A549 (cell line): ENCODE data around the gene MLLT3. TPM values are rescaled to one million over a fixed set of nuclear protein-coding genes. Genes with fewer than 3 reads are reported as not detected.

Experiments
- ATAC-seq, 2 experiments: fragments of 200-7000 bp in 1 of 2; fragments of >200 bp in 1 of 2; cut with Nextera tagmentation in 1 of 2; cut with Tn5 transposase in 1 of 2; 3 replicates each; pipeline versions ENCODE4 v1.8.0 to v1.9.1; 2018 to 2020; ENCODE audit warnings: mild to moderate bottlenecking in 1 of 2, moderate library complexity in 1 of 2
- CTCF ChIA-PET: fragments of 300-600 bp; sonication (Branson Sonifier 250); formaldehyde crosslinking; extraction: SDS; loops from one replicate; lab custom pipeline; 2021; ENCODE audit warnings: antibody characterized with exemption, inconsistent platforms; lab: Yijun Ruan, JAX
- POLR2A ChIA-PET: fragments of 350-600 bp; formaldehyde crosslinking; extraction: SDS; loops from one replicate; lab custom pipeline; 2021; ENCODE audit warnings: antibody characterized with exemption, inconsistent platforms; lab: Yijun Ruan, JAX
- DNase-seq, 2 experiments: peaks; one replicate each; pipeline versions ENCODE4 v3.0.0 to v3.0.0-alpha.2; 2011 to 2016; ENCODE audit warnings: low read depth in 1 of 2, low spot score in 1 of 2
- FAIRE-seq: peaks from 2 replicates; lab custom pipeline; 2011; peaks lifted over from hg19 to GRCh38; lab: Jason Lieb, UNC
- H3K27ac ChIP-seq, 2 experiments: fragments of >200 bp; sonication (Bioruptor Twin); formaldehyde crosslinking; 3 replicates each; pipeline ENCODE4 v1.5.1; 2016 to 2017
- H3K4me1 ChIP-seq: fragments of >200 bp; sonication (Bioruptor Twin); formaldehyde crosslinking; 3 replicates; pipeline ENCODE4 v1.6.1; 2016
- H3K4me2 ChIP-seq: fragments of >200 bp; sonication (Bioruptor Twin); formaldehyde crosslinking; 3 replicates; pipeline ENCODE4 v1.6.1; 2016
- H3K4me3 ChIP-seq: fragments of >200 bp; sonication (Bioruptor Twin); formaldehyde crosslinking; 3 replicates; pipeline ENCODE4 v1.5.1; 2016
- H3K9me3 ChIP-seq: fragments of >200 bp; sonication (Bioruptor Twin); formaldehyde crosslinking; 3 replicates; pipeline ENCODE4 v1.6.1; 2016
- BHLHE40 ChIP-seq: IDR thresholded peaks from 2 replicates; pipeline ENCODE4 v1.6.1; 2012; ENCODE audit warnings: low read depth, low read length, inconsistent platforms
- CEBPB ChIP-seq, 2 experiments: fragments of >200 bp in 1 of 2; sonication (Bioruptor Twin) in 1 of 2; formaldehyde crosslinking in 1 of 2; IDR thresholded peaks; 2 replicates each; pipeline ENCODE4 v1.6.1; 2012 to 2016
- CHD4 ChIP-seq: fragments of 200-600 bp; sonication (generic); IDR thresholded peaks from 2 replicates; pipeline ENCODE4 v1.6.1; 2016; ENCODE audit warnings: antibody characterized with exemption, mild to moderate bottlenecking, borderline replicate concordance
- EP300 ChIP-seq, 2 experiments: fragments of >200 bp; sonication (Bioruptor Twin); formaldehyde crosslinking; IDR thresholded peaks; 2 replicates in 1 of 2; 3 replicates in 1 of 2; pipeline ENCODE4 v1.6.1; 2016 to 2017
- FOSL2 ChIP-seq, 2 experiments: fragments of 450-650 bp in 1 of 2; fragments of >200 bp in 1 of 2; sonication (Bioruptor Twin) in 1 of 2; formaldehyde crosslinking; IDR thresholded peaks; 2 replicates each; pipeline versions ENCODE4 v1.5.0 to v1.6.1; 2016 to 2020; ENCODE audit warnings: mild to moderate bottlenecking in 1 of 2, moderate library complexity in 1 of 2
- FOXS1 ChIP-seq: fragments of 250-450 bp; sonication (Bioruptor Pico); IDR thresholded peaks from 2 replicates; pipeline ENCODE4 v1.5.0; 2020; ENCODE audit warnings: mild to moderate bottlenecking, moderate library complexity
- HDAC2 ChIP-seq: fragments of 200-600 bp; sonication (generic); IDR thresholded peaks from 2 replicates; pipeline ENCODE4 v1.6.1; 2016
- HOXA7 ChIP-seq: fragments of 250-450 bp; sonication (Bioruptor Pico); IDR thresholded peaks from 2 replicates; pipeline ENCODE4 v1.5.0; 2020; ENCODE audit warnings: mild to moderate bottlenecking, moderate library complexity
- JUN ChIP-seq, 2 experiments: fragments of >200 bp; sonication (Bioruptor Twin); formaldehyde crosslinking; IDR thresholded peaks; 2 replicates in 1 of 2; 3 replicates in 1 of 2; pipeline ENCODE4 v1.6.1; 2016 to 2017
- KDM1A ChIP-seq: fragments of 200-600 bp; sonication (generic); IDR thresholded peaks from 2 replicates; pipeline ENCODE4 v1.6.1; 2016; ENCODE audit warnings: low read depth, mild to moderate bottlenecking
- NFE2L2 ChIP-seq: fragments of 150-350 bp; conservative IDR thresholded peaks from 2 replicates; pipeline ENCODE4 v1.6.1; 2014; ENCODE audit warnings: low read length
- NPAS2 ChIP-seq: fragments of 250-450 bp; sonication (Bioruptor Pico); IDR thresholded peaks from 2 replicates; pipeline ENCODE4 v1.8.0; 2022; ENCODE audit warnings: mild to moderate bottlenecking, moderate library complexity, borderline replicate concordance
- PHF8 ChIP-seq: fragments of 200-600 bp; sonication (generic); IDR thresholded peaks from 2 replicates; pipeline ENCODE4 v1.6.1; 2016; ENCODE audit warnings: low read depth, mild to moderate bottlenecking, antibody characterized with exemption, moderate library complexity, borderline replicate concordance
- POLR2A ChIP-seq: IDR thresholded peaks from 2 replicates; pipeline ENCODE4 v1.6.1; 2012; ENCODE audit warnings: mild to moderate bottlenecking, low read length
- RAD21 ChIP-seq, 2 experiments: fragments of >200 bp in 1 of 2; sonication (Bioruptor Twin) in 1 of 2; formaldehyde crosslinking in 1 of 2; IDR thresholded peaks in 1 of 2; conservative IDR thresholded peaks in 1 of 2; 2 replicates in 1 of 2; 3 replicates in 1 of 2; pipeline ENCODE4 v1.6.1; 2012 to 2018; ENCODE audit warnings: inconsistent platforms in 1 of 2
- SREBF2 ChIP-seq: fragments of 450-650 bp; IDR thresholded peaks from 2 replicates; pipeline ENCODE4 v1.6.1; 2014; ENCODE audit warnings: mild to moderate bottlenecking, moderate library complexity
- TFCP2L1 ChIP-seq: fragments of 250-450 bp; sonication (Bioruptor Pico); IDR thresholded peaks from 2 replicates; pipeline ENCODE4 v1.5.0; 2021; ENCODE audit warnings: mild to moderate bottlenecking
- TP53 ChIP-seq: fragments of 250-450 bp; sonication (Bioruptor Pico); IDR thresholded peaks from 2 replicates; pipeline ENCODE4 v1.5.0; 2021; ENCODE audit warnings: mild to moderate bottlenecking, moderate library complexity
- ZC3H11A ChIP-seq: fragments of 450-650 bp; IDR thresholded peaks from 2 replicates; pipeline ENCODE4 v1.6.1; 2014; ENCODE audit warnings: antibody characterized with exemption, mild to moderate bottlenecking
- ZFP36 ChIP-seq: fragments of 450-650 bp; IDR thresholded peaks from 2 replicates; pipeline ENCODE4 v1.6.1; 2014; ENCODE audit warnings: borderline replicate concordance; ENCODE audit not compliant: partially characterized antibody
- WGBS: methylation state at CpG from one replicate; pipeline ENCODE4 v1.1.6; 2017; ENCODE audit errors: missing lambda C conversion rate; 5-methylcytosine and 5-hydroxymethylcytosine counted together
- polyA plus RNA-seq, 4 experiments: library from polyadenylated mRNA; depleted of rRNA in 3 of 4; stranded (reverse); fragments of >200 nt; fragmentation: RNase III in 1 of 4; extraction: RNeasy Plus Mini Kit Qiagen cat#74134 plus additional on column Dnase treatment in 1 of 4; gene quantifications; 2 replicates in 3 of 4; 3 replicates in 1 of 4; pipeline ENCODE4 v1.2.3, GENCODE V29; 2011 to 2017
- TF ChIP-seq, protein P1 (sequence below): fragments of 250-450 bp; sonication (Bioruptor Pico); IDR thresholded peaks from 2 replicates; pipeline ENCODE4 v1.5.0; 2020; ENCODE audit warnings: low read depth, mild to moderate bottlenecking, moderate library complexity
- TF ChIP-seq, protein P2 (sequence below): fragments of 450-650 bp; IDR thresholded peaks from 2 replicates; pipeline ENCODE4 v1.6.1; 2014; ENCODE audit warnings: antibody characterized with exemption
- TF ChIP-seq, protein P3 (sequence below): fragments of >200 bp; sonication (Bioruptor Twin); formaldehyde crosslinking; IDR thresholded peaks from 3 replicates; pipeline ENCODE4 v1.6.1; 2016
- TF ChIP-seq, protein P4 (sequence below): fragments of >200 bp; sonication (Bioruptor Twin); formaldehyde crosslinking; IDR thresholded peaks from 2 replicates; pipeline ENCODE4 v1.6.1; 2016
- TF ChIP-seq, protein P5 (sequence below): fragments of 150-350 bp; IDR thresholded peaks from 2 replicates; pipeline ENCODE4 v1.6.1; 2014; ENCODE audit warnings: low read depth, mild to moderate bottlenecking, low read length
- TF ChIP-seq, protein P6 (sequence below): fragments of 250-450 bp; sonication (Bioruptor Pico); IDR thresholded peaks from 2 replicates; pipeline ENCODE4 v1.5.0; 2021; ENCODE audit warnings: mild to moderate bottlenecking, moderate library complexity, borderline replicate concordance

MLLT3 gene
- polyA plus RNA-seq, 2 of the 4 experiments (the other 2 are of a cell fraction), result 14.3 to 47.6 TPM

DNA sequence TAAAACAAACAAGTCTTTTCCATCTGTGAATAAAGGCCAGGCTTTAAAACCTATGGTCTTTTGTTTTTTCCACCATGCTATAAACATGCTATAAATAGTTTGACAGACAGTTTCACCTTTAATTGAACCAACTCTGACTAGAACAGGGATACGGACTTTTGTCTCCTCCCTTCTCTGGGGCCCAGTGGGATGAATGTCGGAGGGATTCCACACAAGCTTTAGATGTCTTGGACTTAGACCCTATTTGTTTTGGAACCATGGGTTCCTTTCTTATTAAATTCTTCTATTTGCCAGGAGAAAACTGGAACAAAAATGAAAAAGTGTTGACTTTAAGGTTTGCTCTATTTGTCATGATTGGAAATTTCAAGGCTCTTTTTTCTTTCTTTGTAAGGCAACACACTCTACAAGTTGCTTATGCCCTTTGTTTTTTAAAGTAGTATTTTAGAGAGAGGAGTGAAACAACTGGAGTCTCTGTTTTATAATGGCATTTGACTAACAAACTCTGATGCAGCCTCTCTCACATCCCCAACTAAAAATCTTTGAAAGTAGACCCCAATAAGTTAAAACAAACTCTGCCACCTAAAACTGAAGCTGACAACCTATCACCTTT lies 145.3 kb downstream of the MLLT3 start:
- no peak overlapping the region for H3K27ac ChIP-seq
- peak in 1 of 2 experiments; percentile 19 for DNase-seq
- peak overlapping the region; percentile 6; the same call in 2 of the 3 replicates for H3K4me2 ChIP-seq
- peaks cover 6% of the 10 kb centered on the region; the same call in 1 of the 3 replicates for H3K4me1 ChIP-seq
- no peak for FAIRE-seq
- ChIA-PET CTCF (no interaction called here), POLR2A (no interaction called here)
- TF ChIP-seq, protein P1, sequence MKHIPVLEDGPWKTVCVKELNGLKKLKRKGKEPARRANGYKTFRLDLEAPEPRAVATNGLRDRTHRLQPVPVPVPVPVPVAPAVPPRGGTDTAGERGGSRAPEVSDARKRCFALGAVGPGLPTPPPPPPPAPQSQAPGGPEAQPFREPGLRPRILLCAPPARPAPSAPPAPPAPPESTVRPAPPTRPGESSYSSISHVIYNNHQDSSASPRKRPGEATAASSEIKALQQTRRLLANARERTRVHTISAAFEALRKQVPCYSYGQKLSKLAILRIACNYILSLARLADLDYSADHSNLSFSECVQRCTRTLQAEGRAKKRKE (CRISPR knock-in tag), result no peak
- no peak for TF ChIP-seq EP300 (IDR thresholded peaks at IDR 0.05)
- TF ChIP-seq CEBPB (IDR thresholded peaks at IDR 0.05), result no peak
- TF ChIP-seq ZC3H11A, result no peak
- TF ChIP-seq NPAS2, result no peak
- no peak for TF ChIP-seq POLR2A
- TF ChIP-seq, protein P2, sequence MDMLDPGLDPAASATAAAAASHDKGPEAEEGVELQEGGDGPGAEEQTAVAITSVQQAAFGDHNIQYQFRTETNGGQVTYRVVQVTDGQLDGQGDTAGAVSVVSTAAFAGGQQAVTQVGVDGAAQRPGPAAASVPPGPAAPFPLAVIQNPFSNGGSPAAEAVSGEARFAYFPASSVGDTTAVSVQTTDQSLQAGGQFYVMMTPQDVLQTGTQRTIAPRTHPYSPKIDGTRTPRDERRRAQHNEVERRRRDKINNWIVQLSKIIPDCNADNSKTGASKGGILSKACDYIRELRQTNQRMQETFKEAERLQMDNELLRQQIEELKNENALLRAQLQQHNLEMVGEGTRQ, result no peak
- TF ChIP-seq, protein P3, sequence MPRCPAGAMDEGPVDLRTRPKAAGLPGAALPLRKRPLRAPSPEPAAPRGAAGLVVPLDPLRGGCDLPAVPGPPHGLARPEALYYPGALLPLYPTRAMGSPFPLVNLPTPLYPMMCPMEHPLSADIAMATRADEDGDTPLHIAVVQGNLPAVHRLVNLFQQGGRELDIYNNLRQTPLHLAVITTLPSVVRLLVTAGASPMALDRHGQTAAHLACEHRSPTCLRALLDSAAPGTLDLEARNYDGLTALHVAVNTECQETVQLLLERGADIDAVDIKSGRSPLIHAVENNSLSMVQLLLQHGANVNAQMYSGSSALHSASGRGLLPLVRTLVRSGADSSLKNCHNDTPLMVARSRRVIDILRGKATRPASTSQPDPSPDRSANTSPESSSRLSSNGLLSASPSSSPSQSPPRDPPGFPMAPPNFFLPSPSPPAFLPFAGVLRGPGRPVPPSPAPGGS, result no peak
- no peak for TF ChIP-seq KDM1A
- no peak for TF ChIP-seq NFE2L2
- TF ChIP-seq HDAC2, result no peak
- no peak for TF ChIP-seq FOXS1
- TF ChIP-seq, protein P4, sequence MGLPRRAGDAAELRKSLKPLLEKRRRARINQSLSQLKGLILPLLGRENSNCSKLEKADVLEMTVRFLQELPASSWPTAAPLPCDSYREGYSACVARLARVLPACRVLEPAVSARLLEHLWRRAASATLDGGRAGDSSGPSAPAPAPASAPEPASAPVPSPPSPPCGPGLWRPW, result no peak
- TF ChIP-seq FOSL2 (IDR thresholded peaks at IDR 0.05), result no peak
- TF ChIP-seq FOSL2 (CRISPR knock-in tag; IDR thresholded peaks at IDR 0.05), result no peak
- no peaks in the 10 kb centered on the region for H3K9me3 ChIP-seq
- ATAC-seq, result peak in 1 of 2 experiments; percentile 55; a peak in 3 of 6 replicates
- H3K4me3 ChIP-seq, result no peak overlapping the region
- WGBS, result 36% methylated on average over 2 of the region's 2 CpGs

DNA sequence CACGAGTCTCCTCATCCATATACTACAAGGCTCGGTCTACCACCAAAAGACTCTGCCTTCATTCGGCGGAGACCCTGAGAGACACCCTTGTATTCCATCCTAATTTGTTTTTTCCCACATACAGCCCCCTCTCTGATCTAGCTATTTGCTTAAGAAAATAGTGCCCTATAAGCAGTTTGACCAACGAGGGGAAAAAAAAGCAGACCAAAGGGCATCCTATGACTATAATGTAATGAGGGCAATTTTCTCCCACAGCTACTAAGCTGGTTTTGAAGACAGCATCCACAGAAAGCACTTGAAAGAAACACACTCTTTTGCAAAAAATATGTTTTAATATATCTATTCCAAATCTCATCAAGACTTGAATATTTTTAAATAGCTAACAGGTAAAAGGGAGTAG lies 147.8 kb downstream of the MLLT3 start:
- TF ChIP-seq PHF8 (no peak), HOXA7 (no peak), JUN (IDR thresholded peaks at IDR 0.05) (no peak), TFCP2L1 (CRISPR knock-in tag) (no peak), BHLHE40 (no peak), CHD4 (no peak), CEBPB (IDR thresholded peaks at IDR 0.05) (no peak), ZFP36 (no peak), TP53 (CRISPR knock-in tag) (no peak), RAD21 (conservative IDR thresholded peaks at IDR 0.05 in 1 of 2, IDR thresholded peaks at IDR 0.05 in 1 of 2) (no peak), SREBF2 (no peak), POLR2A (no peak)
- TF ChIP-seq, protein P5, sequence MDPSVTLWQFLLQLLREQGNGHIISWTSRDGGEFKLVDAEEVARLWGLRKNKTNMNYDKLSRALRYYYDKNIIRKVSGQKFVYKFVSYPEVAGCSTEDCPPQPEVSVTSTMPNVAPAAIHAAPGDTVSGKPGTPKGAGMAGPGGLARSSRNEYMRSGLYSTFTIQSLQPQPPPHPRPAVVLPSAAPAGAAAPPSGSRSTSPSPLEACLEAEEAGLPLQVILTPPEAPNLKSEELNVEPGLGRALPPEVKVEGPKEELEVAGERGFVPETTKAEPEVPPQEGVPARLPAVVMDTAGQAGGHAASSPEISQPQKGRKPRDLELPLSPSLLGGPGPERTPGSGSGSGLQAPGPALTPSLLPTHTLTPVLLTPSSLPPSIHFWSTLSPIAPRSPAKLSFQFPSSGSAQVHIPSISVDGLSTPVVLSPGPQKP, result no peak
- TF ChIP-seq, protein P6, sequence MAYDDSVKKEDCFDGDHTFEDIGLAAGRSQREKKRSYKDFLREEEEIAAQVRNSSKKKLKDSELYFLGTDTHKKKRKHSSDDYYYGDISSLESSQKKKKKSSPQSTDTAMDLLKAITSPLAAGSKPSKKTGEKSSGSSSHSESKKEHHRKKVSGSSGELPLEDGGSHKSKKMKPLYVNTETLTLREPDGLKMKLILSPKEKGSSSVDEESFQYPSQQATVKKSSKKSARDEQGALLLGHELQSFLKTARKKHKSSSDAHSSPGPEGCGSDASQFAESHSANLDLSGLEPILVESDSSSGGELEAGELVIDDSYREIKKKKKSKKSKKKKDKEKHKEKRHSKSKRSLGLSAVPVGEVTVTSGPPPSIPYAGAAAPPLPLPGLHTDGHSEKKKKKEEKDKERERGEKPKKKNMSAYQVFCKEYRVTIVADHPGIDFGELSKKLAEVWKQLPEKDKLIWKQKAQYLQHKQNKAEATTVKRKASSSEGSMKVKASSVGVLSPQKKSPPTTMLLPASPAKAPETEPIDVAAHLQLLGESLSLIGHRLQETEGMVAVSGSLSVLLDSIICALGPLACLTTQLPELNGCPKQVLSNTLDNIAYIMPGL, result no peak
- Histone ChIP-seq H3K9me3 (no peaks in the 10 kb centered on the region), H3K27ac (no peak overlapping the region), H3K4me2 (no peak overlapping the region), H3K4me1 (peaks cover 6% of the 10 kb centered on the region; the same call in 1 of the 3 replicates), H3K4me3 (no peak overlapping the region)
- ATAC-seq (no peak), DNase-seq (no peak), FAIRE-seq (no peak)
- CTCF ChIA-PET, result no interaction called here
- POLR2A ChIA-PET, result no interaction called here
- 92% methylated on average over 5 of the region's 5 CpGs for WGBS
